ENCODE results near the gene TOM1. TPM values are rescaled to one million over a fixed set of nuclear protein-coding genes. Genes with fewer than 3 reads are reported as not detected.

TOM1 gene
- total RNA-seq, 2 experiments from 2014 or later, result 16.2 to 20.0 TPM

GRCh38 chr22:35375526-35375925, 75.8 kb downstream of the TOM1 start:
- intact Hi-C loops (cut with micrococcal nuclease), result no loop called here
- Mint-ChIP-seq H3K27me3 (peaks cover 13% of the 10 kb centered on the region), H3K36me3 (ENCODE audit: low read depth) (no peaks in the 10 kb centered on the region), H3K9me3 (no peaks in the 10 kb centered on the region), H3K4me3 (no peak overlapping the region), H3K27ac (no peak overlapping the region), H3K4me1 (ENCODE audit: low read depth) (peaks cover 17% of the 10 kb centered on the region)
- no peak for ATAC-seq
- ChIA-PET CTCF (interaction anchor here (1.0 to 1.7 kb wide), 3 partner anchors 25 to 749 kb away, joined by 3 to 8 read pairs (median 3); no protein-coding TSS in a partner anchor), POLR2A (interaction anchor here (1.1 to 1.7 kb wide), 2 partner anchors 26 to 58 kb away, joined by 3 to 4 read pairs; no protein-coding TSS in a partner anchor)
- TF ChIP-seq CTCF (IDR thresholded peaks at IDR 0.05), result no peak
- DNase-seq, result no peak

- Mint-ChIP-seq H3K27ac (peak overlapping the region; percentile 76), H3K27me3 (peaks cover 16% of the 10 kb centered on the region), H3K4me1 (ENCODE audit: low read depth) (peaks cover 21% of the 10 kb centered on the region), H3K36me3 (ENCODE audit: low read depth) (no peaks in the 10 kb centered on the region), H3K4me3 (no peak overlapping the region), H3K9me3 (no peaks in the 10 kb centered on the region)
- DNase-seq (peak; percentile 57), ATAC-seq (peak; percentile 60)
- ChIA-PET CTCF (interaction anchor here (1.3 kb wide), 1 partner anchor 26 kb away, joined by 4 read pairs; no protein-coding TSS in a partner anchor), POLR2A (interaction anchor here (0.6 to 1.7 kb wide), 2 partner anchors 24 to 88 kb away, joined by 3 to 4 read pairs; no protein-coding TSS in a partner anchor)
- intact Hi-C loops (cut with micrococcal nuclease), result no loop called here
- no peak for TF ChIP-seq CTCF (IDR thresholded peaks at IDR 0.05)
Measured at GRCh38 chr22:35376728-35377472, 77.2 kb downstream of the TOM1 start.

GRCh38 chr22:35377735-35378134, 78.0 kb downstream of the TOM1 start:
- Mint-ChIP-seq H3K4me1 (ENCODE audit: low read depth) (peaks cover 17% of the 10 kb centered on the region), H3K27ac (no peak overlapping the region), H3K36me3 (ENCODE audit: low read depth) (no peaks in the 10 kb centered on the region), H3K27me3 (peaks cover 19% of the 10 kb centered on the region), H3K9me3 (no peaks in the 10 kb centered on the region), H3K4me3 (no peak overlapping the region)
- intact Hi-C loops (cut with micrococcal nuclease), result no loop called here
- ChIA-PET CTCF (no interaction called here), POLR2A (interaction anchor here (1.0 kb wide), 1 partner anchor 48 kb away, joined by 3 read pairs; no protein-coding TSS in a partner anchor)
- no peak for TF ChIP-seq CTCF (IDR thresholded peaks at IDR 0.05)
- ATAC-seq, result no peak
- no peak for DNase-seq

GRCh38 chr22:35378621-35379020, 78.9 kb downstream of the TOM1 start:
- CTCF ChIA-PET, result no interaction called here

More at GRCh38 chr22:35378621-35379020, 78.9 kb downstream of the TOM1 start:
- Mint-ChIP-seq H3K9me3 (no peaks in the 10 kb centered on the region), H3K4me1 (ENCODE audit: low read depth) (peaks cover 17% of the 10 kb centered on the region), H3K36me3 (ENCODE audit: low read depth) (no peaks in the 10 kb centered on the region), H3K4me3 (no peak overlapping the region), H3K27me3 (peaks cover 25% of the 10 kb centered on the region), H3K27ac (no peak overlapping the region)
- ATAC-seq (no peak), DNase-seq (no peak)
- TF ChIP-seq CTCF (IDR thresholded peaks at IDR 0.05), result no peak
- POLR2A ChIA-PET, result no interaction called here
- intact Hi-C loops (cut with micrococcal nuclease), result no loop called here

Data from activated CD8-positive, alpha-beta T cell treated with anti-CD3 and anti-CD28 coated beads for 36 hours (primary cell).